HG03103 (cell line): Measurements from ENCODE around the gene KRT77.

Experiments used
- ATAC-seq: cut with Tn5 transposase; IDR thresholded peaks from one replicate; pipeline ENCODE4 v1.9.1; 2021; ENCODE audit warnings: low read depth; ENCODE audit not compliant: unreplicated experiment

KRT77 gene

DNA sequence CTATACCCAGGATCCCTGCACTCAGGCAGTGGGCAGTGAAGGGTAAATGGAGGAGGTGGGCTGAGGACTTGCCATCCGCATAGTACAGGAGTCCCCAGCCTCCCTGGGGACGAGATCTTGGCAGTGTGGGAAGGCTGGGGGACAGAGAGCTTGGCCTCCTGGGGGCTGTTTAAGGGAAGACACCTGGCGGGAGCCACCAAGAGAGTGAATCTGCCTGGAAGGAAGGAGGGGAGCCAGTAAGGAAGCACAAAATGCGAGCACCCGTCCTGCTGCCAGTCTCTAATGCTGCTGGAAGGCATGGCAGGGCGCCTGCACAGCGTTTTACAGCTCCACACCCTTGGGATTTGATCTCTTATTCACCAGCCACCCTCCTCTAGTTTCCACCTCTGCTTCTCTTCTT is 43.9 kb downstream of the KRT77 start:
- ATAC-seq, result no peak

DNA sequence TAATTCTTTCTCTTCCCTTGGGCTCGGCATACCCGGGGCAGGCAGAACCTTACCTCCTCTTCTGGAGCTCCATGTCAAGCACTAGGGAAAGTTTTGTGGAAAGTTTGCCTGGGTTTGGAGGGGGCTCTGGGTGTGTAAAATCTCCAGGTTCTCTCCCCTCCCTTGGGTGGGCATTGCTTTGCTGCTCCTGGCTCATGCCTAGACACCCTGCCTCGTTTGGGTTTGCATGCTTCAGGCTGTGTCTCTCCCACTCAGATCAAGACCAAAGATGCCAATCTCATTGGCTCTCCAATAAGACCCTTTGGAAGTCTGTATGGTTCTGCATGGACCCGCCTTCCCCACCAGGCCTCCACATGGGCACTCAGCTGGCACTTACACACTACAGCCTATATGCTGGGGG is 45.1 kb downstream of the KRT77 start:
- ATAC-seq, result no peak

DNA sequence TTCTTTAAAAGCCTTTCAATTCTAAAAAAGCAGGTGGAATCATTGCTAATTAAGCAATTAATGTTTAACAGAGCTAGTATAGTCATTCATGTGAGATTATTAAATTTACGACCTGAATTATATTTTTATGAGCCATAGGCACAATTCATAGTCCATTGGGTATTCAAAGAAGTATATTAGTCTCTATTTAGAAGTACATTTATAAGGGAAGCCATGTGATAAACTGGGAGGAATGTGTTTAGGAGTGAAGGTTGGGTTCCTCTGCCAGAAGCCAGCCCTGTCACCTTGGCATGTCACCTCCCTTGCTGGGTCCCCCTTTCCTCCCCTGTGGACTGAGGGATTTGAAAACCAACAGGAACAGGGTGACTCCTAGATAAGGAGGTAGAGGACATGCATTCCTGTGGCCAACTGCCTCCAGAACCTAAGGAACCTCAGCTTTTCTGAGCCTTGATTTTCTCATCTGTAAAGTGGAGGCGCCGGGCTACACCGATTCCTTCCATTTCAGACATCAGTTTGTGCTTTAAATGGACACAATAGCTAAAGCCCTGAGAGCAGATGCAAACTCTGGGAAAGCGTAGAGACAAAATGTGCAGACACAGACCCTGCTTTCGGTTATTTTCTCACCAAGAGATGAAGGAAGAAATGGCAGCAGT is 45.9 kb downstream of the KRT77 start:
- no peak for ATAC-seq

DNA sequence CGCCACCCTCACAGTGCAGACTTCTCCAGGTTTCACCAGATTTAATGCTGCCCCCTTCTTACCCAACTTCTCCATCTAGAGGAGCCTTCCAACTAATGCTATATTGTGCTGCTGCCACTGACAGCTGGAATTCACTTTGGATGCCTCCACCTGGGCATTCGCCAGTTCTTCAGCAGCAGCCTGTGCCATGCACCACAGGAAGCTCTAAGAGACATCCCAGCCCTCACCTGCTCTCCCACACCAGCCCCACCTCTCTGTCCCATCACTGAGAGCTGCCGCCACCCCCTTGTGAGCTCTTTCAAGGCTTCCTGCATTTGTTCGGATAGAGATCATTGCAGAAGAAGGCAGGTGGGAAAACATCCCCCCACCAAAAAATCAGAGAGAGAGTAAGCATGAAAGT is 46.7 kb downstream of the KRT77 start:
- no peak for ATAC-seq

DNA sequence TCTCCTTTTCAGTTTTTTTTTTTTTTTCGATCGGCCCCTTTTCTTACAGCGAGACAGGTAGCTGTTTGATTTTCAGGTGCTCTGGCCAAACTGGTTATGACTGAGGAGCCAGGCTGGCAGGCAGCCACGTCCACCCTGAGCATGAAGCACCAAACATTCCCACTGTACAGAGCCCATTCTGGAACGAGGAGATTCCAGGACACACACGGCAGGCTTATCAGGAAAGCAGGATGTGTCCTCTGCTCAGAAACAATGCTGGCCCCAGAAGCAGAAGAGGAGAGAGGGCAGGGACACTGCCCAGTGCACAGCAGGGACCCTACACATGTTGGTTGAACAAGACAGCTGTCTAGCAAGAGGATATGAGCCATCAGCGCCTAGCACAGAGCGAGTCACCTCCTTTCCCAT is 47.6 kb downstream of the KRT77 start:
- ATAC-seq, result no peak

DNA sequence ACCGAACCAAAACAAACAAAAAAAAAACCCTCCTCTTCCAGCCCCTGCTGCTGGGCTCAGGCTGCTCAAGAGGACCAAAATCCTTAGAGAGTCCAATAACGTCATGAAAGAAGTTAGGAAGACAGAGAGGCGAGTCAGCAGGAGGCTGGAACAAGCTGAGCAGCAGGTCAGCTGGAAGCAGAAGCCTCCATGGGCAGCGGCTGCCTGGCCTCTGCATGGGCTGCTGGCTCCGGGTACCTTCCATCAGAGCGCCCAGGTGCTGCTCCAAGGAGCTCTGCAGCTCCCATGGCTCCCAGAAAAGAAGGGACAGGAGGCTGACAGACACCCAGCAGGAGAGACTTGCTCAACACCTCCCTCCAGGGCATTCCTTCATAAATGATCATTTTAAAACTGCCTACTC is 48.1 kb downstream of the KRT77 start:
- no peak for ATAC-seq

DNA sequence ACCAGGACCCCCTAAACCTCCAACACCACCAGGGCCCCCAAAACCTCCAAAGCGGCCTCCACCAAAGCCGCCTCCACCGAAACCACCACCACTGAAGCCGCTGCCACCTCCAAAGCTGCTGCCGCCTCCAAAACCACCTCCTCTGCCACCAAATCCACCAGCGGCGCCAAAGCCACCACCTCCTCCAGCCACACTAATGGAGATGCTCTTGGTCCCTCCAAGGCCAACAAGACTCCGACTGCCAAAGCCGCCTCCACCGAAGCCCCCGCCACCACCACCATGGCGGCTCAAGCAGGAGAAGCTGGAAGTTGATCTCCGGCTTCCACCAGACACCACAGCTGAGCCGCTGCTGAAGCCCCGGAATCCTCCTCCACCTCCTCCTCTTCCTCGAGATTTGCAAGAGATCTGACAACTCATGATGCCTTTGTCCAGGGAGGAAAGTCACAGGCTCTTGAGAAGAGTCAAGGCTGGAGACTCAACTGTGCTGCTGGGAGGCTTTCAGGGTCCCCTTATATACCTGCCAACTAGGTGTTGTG is 51.5 kb downstream of the KRT77 start, which contains the start of gene KRT2:
Gene KRT2, minus strand, starts transcription at position 486 of the 536 bp plus-strand sequence. Its CDS starts 69 bp downstream, at position 417.
- ATAC-seq, result no peak

DNA sequence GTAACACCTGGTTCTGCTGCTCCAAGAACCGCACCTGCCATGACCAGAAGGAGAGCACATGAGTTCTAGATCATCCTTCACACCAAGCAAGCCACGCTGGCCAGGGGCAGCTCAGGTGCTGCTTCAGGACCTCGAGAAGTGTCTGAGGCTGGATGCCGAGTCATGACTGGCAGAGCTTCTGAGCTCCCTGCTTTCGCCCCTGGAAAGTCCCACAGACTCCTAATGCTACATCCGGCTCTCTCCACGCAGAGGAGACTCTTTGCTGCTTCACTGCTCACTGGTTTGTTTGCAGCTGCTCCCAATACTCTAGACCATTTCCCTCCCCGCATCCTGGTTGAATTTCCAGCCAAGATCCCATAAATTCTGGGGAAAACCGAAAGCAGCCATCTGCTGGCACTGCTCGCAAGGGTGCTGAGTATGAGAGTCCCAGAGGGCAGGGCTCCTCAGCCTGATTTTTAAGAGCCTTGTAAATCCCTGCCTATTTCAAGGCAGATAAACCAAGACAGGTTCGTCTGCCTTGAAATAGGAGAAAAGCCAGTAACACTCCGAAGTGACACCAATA is 52.7 kb downstream of the KRT77 start:
- ATAC-seq, result no peak

DNA sequence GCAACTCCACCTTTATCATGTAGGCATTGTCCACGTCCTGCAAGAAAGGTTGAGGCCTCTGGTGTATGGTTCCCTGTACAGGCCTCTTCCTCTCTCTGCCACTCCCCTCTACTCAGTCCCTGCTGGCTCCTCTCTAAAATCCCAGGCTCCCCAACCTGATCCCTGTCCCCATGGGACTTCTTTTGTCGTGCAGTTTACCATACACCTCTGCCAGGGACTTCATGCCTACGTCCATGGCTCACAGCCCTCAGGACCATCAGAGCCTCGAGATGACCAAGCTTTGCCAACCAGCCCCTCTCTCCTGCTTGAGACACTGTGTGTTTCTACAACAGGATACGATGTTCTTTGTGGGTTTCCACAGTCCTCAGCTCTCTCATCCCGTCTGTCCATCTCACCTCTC is 54.3 kb downstream of the KRT77 start:
- ATAC-seq, result no peak

DNA sequence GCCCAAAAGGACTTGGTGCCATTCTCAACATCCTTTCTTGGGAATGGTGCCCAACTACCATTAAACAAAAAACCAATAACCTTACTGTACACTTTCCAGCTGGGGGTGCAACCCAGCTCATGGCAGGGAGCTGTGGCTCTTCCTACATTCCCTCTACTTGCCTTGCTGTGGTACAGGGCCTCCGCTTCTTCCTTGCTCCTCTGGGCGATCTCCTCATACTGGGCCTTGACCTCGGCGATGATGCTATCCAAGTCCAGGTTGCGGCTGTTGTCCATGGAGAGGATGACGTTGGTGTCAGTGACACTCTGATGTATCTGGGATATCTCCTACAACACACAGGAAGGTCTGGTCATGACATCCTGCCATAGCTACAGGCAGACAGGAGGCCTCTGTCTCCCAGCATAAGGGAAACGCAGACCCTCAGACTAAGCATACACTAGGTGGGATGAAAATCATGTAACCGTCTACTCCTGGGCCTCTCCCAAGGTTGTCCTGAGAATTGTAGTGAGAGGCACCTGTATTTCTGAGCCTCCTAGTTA is 55.2 kb downstream of the KRT77 start:
- ATAC-seq, result no peak

DNA sequence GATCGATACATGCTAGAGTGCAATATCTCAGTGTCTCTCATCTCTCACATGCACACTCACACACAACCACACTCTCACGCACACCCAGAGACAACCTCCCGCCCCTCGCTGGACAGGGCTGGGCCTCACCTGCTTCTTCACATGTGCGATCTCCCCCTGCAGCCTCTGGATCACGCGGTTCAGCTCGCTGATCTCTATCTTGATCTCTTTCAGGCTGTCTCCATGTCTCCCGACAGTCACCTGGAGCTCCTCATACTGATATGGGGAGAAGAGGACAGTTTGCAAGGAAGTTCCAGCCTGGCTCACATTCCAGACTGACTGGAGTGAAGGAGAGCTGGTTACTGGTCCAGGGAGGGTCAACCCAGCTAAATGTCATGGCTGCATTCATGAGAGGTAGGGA is 55.7 kb downstream of the KRT77 start:
- no peak for ATAC-seq

DNA sequence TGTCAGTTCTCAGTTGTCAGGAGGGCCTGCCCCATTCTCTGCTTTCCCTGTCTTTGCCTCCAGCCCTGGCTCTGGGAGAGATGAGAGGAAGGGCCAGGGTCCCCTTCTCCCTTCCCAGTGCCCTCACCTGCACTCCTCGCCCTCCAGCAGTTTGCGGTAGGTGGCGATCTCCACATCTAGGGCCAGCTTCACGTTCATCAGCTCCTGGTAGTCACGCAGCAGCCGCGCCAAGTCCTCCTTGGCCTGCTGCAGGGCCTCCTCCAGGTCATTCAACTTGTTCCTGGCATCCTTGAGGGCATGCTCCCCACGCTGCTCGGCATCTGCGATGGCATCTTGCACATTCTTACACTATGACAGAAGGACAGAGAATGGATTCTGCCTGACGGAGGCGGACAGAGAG is 56.7 kb downstream of the KRT77 start:
- no peak for ATAC-seq

DNA sequence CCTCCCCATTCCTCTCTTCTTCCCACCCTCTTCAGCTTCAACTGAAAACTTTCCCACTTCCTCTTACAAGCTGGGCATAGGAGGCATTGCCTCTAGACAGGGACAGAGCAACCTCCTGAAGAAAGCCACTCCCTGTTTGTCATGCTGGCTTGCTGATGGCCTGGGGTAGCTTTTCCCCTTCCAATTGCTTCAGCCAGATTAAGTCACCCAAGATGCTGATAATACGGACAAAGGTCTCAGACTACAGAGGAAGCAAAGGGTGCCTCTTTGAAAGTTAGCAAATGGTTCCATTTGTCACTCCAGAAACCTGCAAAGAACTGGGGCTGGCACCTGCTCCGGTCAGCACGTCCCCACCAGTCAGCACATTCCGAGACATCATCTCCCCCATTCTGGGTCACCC is 57.3 kb downstream of the KRT77 start:
- ATAC-seq, result no peak

DNA sequence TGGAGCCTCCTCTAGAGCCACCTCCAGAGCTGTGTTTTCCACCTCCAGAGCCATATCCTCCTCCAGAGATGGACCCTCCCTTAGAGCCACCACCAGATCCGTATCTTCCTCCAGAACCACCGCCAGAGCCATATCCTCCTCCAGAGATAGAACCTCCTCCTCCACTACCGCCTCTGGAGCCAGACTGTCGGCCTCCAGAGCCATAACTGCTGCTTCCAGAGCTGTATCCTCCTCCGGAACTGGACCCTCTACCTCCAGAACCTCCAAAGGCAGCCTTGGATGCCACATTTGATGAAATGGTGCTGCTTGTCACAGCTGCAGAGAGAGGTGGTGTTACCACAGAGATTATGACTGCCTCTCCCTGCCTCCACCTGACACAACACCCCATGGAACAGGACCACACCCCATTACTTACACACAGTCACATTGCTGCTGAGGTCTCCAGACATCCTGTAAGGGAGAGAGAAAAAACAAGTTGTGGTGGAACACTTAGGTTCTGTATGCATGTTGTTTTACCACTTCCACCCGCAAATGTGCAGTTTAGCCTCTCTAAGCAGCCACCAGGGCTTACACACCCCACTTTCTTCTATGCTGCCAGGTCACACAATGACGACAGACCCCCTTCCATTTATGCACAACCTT is 58.1 kb downstream of the KRT77 start:
- no peak for ATAC-seq

DNA sequence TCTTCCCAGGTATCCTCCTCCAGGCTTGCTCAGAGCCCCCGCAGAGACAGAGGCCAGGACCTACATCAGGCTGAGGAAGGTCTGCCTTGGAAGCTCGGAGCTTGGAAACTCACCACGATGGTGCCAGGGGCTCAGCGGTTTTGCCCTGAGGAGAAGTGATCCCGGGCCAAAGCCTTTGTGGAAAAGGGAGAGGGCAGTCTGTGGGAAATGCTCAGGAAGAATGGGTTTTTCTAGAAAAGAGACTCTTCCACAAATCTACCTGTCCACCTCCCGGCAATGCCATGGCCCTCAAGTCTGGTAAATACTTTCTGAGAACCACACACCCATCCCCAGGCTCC is 59.3 kb downstream of the KRT77 start:
- ATAC-seq, result no peak

DNA sequence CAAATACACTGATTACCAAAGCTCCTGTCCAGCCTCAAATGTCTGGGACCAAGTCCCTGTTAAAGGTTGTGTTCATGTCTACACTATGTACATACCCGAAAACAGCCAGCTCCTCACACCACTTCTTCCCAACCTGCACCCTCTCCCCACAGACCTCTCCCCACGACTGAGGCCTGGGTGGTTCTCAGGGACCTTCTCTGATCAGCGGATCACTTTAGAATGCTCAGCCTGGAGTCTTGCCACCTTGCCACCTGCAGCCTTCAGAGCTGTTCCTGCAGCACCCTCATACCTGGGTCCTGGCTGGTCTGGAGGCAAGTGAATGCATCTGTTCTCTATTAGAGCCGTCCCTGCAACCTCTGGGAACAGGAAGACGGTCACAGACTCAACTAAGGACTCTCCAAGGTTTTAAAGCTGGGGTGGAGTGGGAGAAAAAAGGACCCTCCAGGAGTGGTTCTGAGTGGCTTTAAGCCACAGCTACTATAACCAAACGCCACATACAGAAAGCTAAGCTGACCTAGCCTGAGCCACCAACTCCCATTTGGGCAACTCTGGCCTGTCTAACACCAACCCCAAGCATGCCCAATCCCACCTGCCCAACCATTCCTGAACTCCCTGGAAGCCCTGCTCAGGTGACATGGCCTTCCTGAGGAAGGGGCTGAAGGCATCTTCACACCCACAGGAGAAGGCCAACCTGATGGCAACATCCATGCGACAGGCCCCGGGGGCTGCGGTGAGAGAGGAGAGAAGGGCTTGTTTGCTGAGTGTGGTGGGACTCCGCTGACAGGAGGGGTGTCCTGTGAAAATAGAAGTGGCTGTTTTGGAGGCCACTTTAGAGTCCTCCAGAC is 59.9 kb downstream of the KRT77 start:
- no peak for ATAC-seq

DNA sequence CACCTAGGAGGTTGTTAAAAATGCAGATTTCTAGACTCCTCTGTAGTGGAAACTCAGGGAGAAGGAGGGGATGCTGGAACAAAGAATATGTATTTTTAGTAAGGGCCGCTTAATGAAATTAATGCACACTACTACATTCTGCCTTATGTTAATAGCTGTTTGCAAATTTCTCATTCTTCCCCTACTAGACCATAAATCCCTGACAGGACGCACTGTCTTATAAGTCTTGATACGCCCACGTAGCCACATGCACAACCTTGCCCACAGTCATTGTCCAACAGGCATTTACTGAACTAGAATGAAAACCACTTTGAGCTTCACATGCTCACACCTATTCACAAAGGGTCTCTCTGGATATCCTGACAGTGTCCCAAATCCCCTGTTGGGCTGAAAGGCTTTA is 61.9 kb downstream of the KRT77 start:
- ATAC-seq, result no peak
